HepG2 (cell line): ENCODE measurements around the gene FGFR3.

Source experiments
- ESRRA ChIP-seq: sonication (generic); formaldehyde crosslinking; IDR thresholded peaks from 2 replicates; pipeline ENCODE4 v1.5.1; 2020; ENCODE audit warnings: mild to moderate bottlenecking, low read depth, missing genetic modification reagents
- FOXC1 ChIP-seq: sonication (generic); formaldehyde crosslinking; IDR thresholded peaks from 2 replicates; pipeline ENCODE4 v1.8.0; 2022; ENCODE audit warnings: mild to moderate bottlenecking, missing genetic modification reagents, borderline replicate concordance
- GATAD2A ChIP-seq: IDR thresholded peaks from 2 replicates; pipeline ENCODE4 v1.6.1; 2016
- HNRNPUL1 ChIP-seq: fragments of 200-400 bp; formaldehyde crosslinking; IDR thresholded peaks from 2 replicates; pipeline ENCODE4 v1.6.1; 2017; ENCODE audit warnings: low read depth, mild to moderate bottlenecking, low read length, moderate library complexity
- PATZ1 ChIP-seq: sonication (generic); formaldehyde crosslinking; IDR thresholded peaks from 2 replicates; pipeline ENCODE4 v1.4.0; 2020; ENCODE audit warnings: missing genetic modification reagents
- RAD21 ChIP-seq: fragments of 450-650 bp; formaldehyde crosslinking; IDR thresholded peaks from 2 replicates; pipeline ENCODE4 v1.5.0; 2020; ENCODE audit warnings: mild to moderate bottlenecking
- ZBTB42 ChIP-seq: sonication (generic); formaldehyde crosslinking; IDR thresholded peaks from 2 replicates; pipeline ENCODE4 v1.5.0; 2020; ENCODE audit warnings: mild to moderate bottlenecking, missing genetic modification reagents
- ZNF383 ChIP-seq: sonication (generic); formaldehyde crosslinking; IDR thresholded peaks from 2 replicates; pipeline ENCODE4 v1.4.0; 2020; ENCODE audit warnings: missing genetic modification reagents, mild to moderate bottlenecking, borderline replicate concordance
- ZNF878 ChIP-seq: sonication (generic); formaldehyde crosslinking; IDR thresholded peaks from 2 replicates; pipeline ENCODE4 v1.8.1; 2023; ENCODE audit warnings: mild to moderate bottlenecking, missing genetic modification reagents, moderate library complexity
- TF ChIP-seq, protein P1 (sequence below): sonication (generic); formaldehyde crosslinking; IDR thresholded peaks from 2 replicates; pipeline ENCODE4 v1.5.0; 2020; ENCODE audit warnings: mild to moderate bottlenecking, missing genetic modification reagents, moderate library complexity
- TF ChIP-seq, protein P2 (sequence below): IDR thresholded peaks from 2 replicates; pipeline ENCODE4 v1.6.1; 2016

DNA sequence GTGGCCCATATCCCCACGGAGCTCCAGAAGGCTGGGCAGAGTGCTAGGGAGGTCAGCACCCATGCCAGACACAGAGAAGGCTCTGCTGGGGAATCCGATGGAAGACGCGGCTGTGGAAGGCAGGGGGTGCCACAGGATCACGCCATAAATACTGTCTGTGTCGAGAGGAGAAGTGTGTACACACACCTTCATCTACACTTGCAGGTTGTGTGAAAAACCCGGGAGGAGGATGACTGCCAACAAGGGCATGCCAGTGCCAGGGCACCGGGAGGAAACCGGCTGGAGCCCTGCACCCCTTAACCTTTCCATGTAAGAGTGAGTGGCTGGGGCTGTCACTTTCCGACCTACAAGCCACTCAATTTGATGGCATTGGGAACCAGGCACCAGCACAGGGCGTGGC lies 31.7 kb downstream of the FGFR3 start:
- TF ChIP-seq ESRRA (no peak), RAD21 (CRISPR knock-in tag) (no peak), GATAD2A (CRISPR knock-in tag) (no peak), ZBTB42 (CRISPR knock-in tag) (no peak), FOXC1 (no peak), ZNF383 (no peak), ZNF878 (CRISPR knock-in tag) (no peak), PATZ1 (CRISPR knock-in tag) (no peak), HNRNPUL1 (no peak)
- TF ChIP-seq, protein P1, sequence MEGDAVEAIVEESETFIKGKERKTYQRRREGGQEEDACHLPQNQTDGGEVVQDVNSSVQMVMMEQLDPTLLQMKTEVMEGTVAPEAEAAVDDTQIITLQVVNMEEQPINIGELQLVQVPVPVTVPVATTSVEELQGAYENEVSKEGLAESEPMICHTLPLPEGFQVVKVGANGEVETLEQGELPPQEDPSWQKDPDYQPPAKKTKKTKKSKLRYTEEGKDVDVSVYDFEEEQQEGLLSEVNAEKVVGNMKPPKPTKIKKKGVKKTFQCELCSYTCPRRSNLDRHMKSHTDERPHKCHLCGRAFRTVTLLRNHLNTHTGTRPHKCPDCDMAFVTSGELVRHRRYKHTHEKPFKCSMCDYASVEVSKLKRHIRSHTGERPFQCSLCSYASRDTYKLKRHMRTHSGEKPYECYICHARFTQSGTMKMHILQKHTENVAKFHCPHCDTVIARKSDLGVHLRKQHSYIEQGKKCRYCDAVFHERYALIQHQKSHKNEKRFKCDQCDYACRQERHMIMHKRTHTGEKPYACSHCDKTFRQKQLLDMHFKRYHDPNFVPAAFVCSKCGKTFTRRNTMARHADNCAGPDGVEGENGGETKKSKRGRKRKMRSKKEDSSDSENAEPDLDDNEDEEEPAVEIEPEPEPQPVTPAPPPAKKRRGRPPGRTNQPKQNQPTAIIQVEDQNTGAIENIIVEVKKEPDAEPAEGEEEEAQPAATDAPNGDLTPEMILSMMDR (CRISPR knock-in tag), result peak; percentile 32; the same call in 1 of the 2 replicates
- TF ChIP-seq, protein P2, sequence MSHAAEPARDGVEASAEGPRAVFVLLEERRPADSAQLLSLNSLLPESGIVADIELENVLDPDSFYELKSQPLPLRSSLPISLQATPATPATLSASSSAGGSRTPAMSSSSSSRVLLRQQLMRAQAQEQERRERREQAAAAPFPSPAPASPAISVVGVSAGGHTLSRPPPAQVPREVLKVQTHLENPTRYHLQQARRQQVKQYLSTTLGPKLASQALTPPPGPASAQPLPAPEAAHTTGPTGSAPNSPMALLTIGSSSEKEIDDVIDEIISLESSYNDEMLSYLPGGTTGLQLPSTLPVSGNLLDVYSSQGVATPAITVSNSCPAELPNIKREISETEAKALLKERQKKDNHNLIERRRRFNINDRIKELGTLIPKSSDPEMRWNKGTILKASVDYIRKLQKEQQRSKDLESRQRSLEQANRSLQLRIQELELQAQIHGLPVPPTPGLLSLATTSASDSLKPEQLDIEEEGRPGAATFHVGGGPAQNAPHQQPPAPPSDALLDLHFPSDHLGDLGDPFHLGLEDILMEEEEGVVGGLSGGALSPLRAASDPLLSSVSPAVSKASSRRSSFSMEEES, result no peak
